Neural cell (in vitro differentiated cells): ENCODE measurements around the gene SAE1. TPM values are rescaled to one million over a fixed set of nuclear protein-coding genes. Genes with fewer than 3 reads are reported as not detected.

Experiments
- H2AFZ ChIP-seq: fragments of 200-600, 300-800 bp; sonication (generic), shearing (Covaris generic); 2 replicates; pipeline ENCODE4 v1.6.0; 2014; ENCODE audit warnings: low read depth, mild to moderate bottlenecking, antibody characterized with exemption, low read length, moderate library complexity
- H3F3A ChIP-seq: fragments of 200-600 bp; shearing (Covaris generic); 2 replicates; pipeline ENCODE4 v1.6.1; 2016; ENCODE audit warnings: mild to moderate bottlenecking, moderate library complexity, mixed read lengths, antibody characterized with exemption, low read length; ENCODE audit not compliant: insufficient read depth, poor library complexity, severe bottlenecking
- H3K27ac ChIP-seq: fragments of 200-600, 300-800 bp; sonication (generic), shearing (Covaris generic); 2 replicates; pipeline ENCODE4 v1.5.1; 2014; ENCODE audit warnings: mild to moderate bottlenecking, low read length, moderate library complexity
- H3K27me3 ChIP-seq: fragments of 300-800, 200-600 bp; sonication (generic), shearing (Covaris generic); 2 replicates; pipeline ENCODE4 v1.6.0; 2014; ENCODE audit warnings: mild to moderate bottlenecking, low read depth, low read length, moderate library complexity; ENCODE audit not compliant: insufficient read depth
- H3K36me3 ChIP-seq: fragments of 300-800, 200-600 bp; sonication (generic), shearing (Covaris generic); 2 replicates; pipeline ENCODE4 v1.5.1; 2014; ENCODE audit warnings: mild to moderate bottlenecking, antibody characterized with exemption, low read length, moderate library complexity; ENCODE audit not compliant: insufficient read depth
- H3K4me2 ChIP-seq: fragments of 300-800, 200-600 bp; sonication (generic), shearing (Covaris generic); 2 replicates; pipeline ENCODE4 v1.6.0; 2014; ENCODE audit warnings: mild to moderate bottlenecking, low read length
- H3K4me3 ChIP-seq: fragments of 300-800, 200-600 bp; sonication (generic), shearing (Covaris generic); 2 replicates; pipeline ENCODE4 v1.5.1; 2014; ENCODE audit warnings: mild to moderate bottlenecking, low read length, moderate library complexity
- H3K79me2 ChIP-seq: fragments of 200-600 bp; shearing (Covaris generic); replicated peaks from 2 replicates; pipeline ENCODE4 v1.6.0; 2014; ENCODE audit warnings: mild to moderate bottlenecking, low read length, moderate library complexity; ENCODE audit not compliant: insufficient read depth
- H3K9ac ChIP-seq: fragments of 300-800, 200-600 bp; sonication (generic), shearing (Covaris generic); 2 replicates; pipeline ENCODE4 v1.6.1; 2016; ENCODE audit warnings: mild to moderate bottlenecking, low read length, mixed read lengths
- H3K9me2 ChIP-seq: fragments of 200-600 bp; shearing (Covaris generic); 2 replicates; pipeline ENCODE4 v1.6.1; 2016; ENCODE audit warnings: mild to moderate bottlenecking, low read length, mixed read lengths; ENCODE audit not compliant: insufficient read depth
- H3K9me3 ChIP-seq: fragments of 200-600, 300-800 bp; sonication (generic), shearing (Covaris generic); 2 replicates; pipeline ENCODE4 v1.6.1; 2016; ENCODE audit warnings: mild to moderate bottlenecking, mixed run types, low read length, moderate library complexity, mixed read lengths
- H4K20me1 ChIP-seq: fragments of 200-600 bp; shearing (Covaris generic); 2 replicates; pipeline ENCODE4 v1.6.1; 2016; ENCODE audit warnings: mild to moderate bottlenecking, mixed run types; ENCODE audit not compliant: insufficient read depth
- CTCF ChIP-seq: fragments of 450-650 bp; IDR thresholded peaks from 2 replicates; pipeline ENCODE4 v1.5.1; 2014; ENCODE audit warnings: antibody characterized with exemption, mild to moderate bottlenecking, moderate library complexity; ENCODE audit not compliant: poor library complexity, severe bottlenecking
- EP300 ChIP-seq: fragments of 450-650 bp; conservative IDR thresholded peaks from 2 replicates; pipeline ENCODE4 v1.6.1; 2014; ENCODE audit warnings: antibody characterized with exemption, mild to moderate bottlenecking, moderate library complexity; ENCODE audit not compliant: poor library complexity, severe bottlenecking
- EZH2 ChIP-seq: fragments of 200-600, 300-800 bp; shearing (Covaris generic), sonication (generic); IDR thresholded peaks from 2 replicates; pipeline ENCODE4 v1.6.1; 2014; ENCODE audit warnings: antibody characterized with exemption, low read length, borderline replicate concordance, mild to moderate bottlenecking; ENCODE audit not compliant: insufficient read depth, poor library complexity, severe bottlenecking
- MXI1 ChIP-seq: fragments of 450-650 bp; conservative IDR thresholded peaks from 2 replicates; pipeline ENCODE4 v1.6.1; 2014; ENCODE audit warnings: antibody characterized with exemption, mild to moderate bottlenecking; ENCODE audit not compliant: poor library complexity, severe bottlenecking
- POLR2AphosphoS5 ChIP-seq: IDR thresholded peaks from 2 replicates; pipeline ENCODE4 v1.6.1; 2012
- RAD21 ChIP-seq: fragments of 450-650 bp; conservative IDR thresholded peaks from 2 replicates; pipeline ENCODE4 v1.6.1; 2014; ENCODE audit warnings: antibody characterized with exemption, mild to moderate bottlenecking, moderate library complexity
- REST ChIP-seq: IDR thresholded peaks from 2 replicates; pipeline ENCODE4 v1.6.1; 2012; ENCODE audit warnings: borderline replicate concordance
- SMC3 ChIP-seq: fragments of 450-650 bp; conservative IDR thresholded peaks from 2 replicates; pipeline ENCODE4 v1.6.1; 2014; ENCODE audit warnings: antibody characterized with exemption, mild to moderate bottlenecking, moderate library complexity; ENCODE audit not compliant: poor library complexity
- TAF1 ChIP-seq: IDR thresholded peaks from 2 replicates; pipeline ENCODE4 v1.6.1; 2012; ENCODE audit warnings: low read depth
- polyA plus RNA-seq: library from polyadenylated mRNA; depleted of rRNA; stranded (reverse); fragments of >200 nt; gene quantifications from 2 replicates; pipeline ENCODE4 v1.2.3, GENCODE V29; 2014

SAE1 gene
- polyA plus RNA-seq, 1 donor from 2014 or later, result 178 TPM

- no peaks in the 10 kb centered on the region for H3K9me3 ChIP-seq
- H3K9me2 ChIP-seq, result no peaks in the 10 kb centered on the region
- no peak overlapping the region for H3K4me3 ChIP-seq
- H2AFZ ChIP-seq, result no peak overlapping the region
- no peaks in the 10 kb centered on the region for H3K36me3 ChIP-seq
- H3F3A ChIP-seq, result no peaks in the 10 kb centered on the region
- no peaks in the 10 kb centered on the region for H3K27me3 ChIP-seq
- no peak overlapping the region for H3K27ac ChIP-seq
- no peaks in the 10 kb centered on the region for H3K79me2 ChIP-seq
- H3K4me2 ChIP-seq, result no peak overlapping the region
- TF ChIP-seq RAD21, result no peak
- TF ChIP-seq SMC3, result no peak
- TF ChIP-seq POLR2AphosphoS5, result no peak
- no peak for TF ChIP-seq CTCF
- no peak for TF ChIP-seq EP300
- no peak for TF ChIP-seq REST
- no peak for TF ChIP-seq MXI1
- TF ChIP-seq TAF1, result no peak
- no peak for TF ChIP-seq EZH2
- no peak overlapping the region for H3K9ac ChIP-seq
- H4K20me1 ChIP-seq, result no peaks in the 10 kb centered on the region
Observed at GRCh38 chr19:47161876-47162489, 31.3 kb downstream of the SAE1 start.

- Histone ChIP-seq H3K79me2 (no peaks in the 10 kb centered on the region), H4K20me1 (no peaks in the 10 kb centered on the region), H3K27ac (no peak overlapping the region), H3K9me2 (no peaks in the 10 kb centered on the region), H3F3A (no peaks in the 10 kb centered on the region), H3K4me3 (no peak overlapping the region), H3K36me3 (no peaks in the 10 kb centered on the region), H2AFZ (no peak overlapping the region), H3K9me3 (no peaks in the 10 kb centered on the region), H3K9ac (no peak overlapping the region), H3K27me3 (no peaks in the 10 kb centered on the region), H3K4me2 (no peak overlapping the region)
- TF ChIP-seq CTCF (no peak), POLR2AphosphoS5 (no peak), EZH2 (no peak), RAD21 (no peak), EP300 (no peak), SMC3 (no peak), REST (no peak), TAF1 (no peak), MXI1 (no peak)
Observed at GRCh38 chr19:47168065-47168464, 37.4 kb downstream of the SAE1 start.
